Stimulated activated naive B cell treated with anti-CD40 and anti-IgM and Interleukin-4, amounts not matched to agents 10 μg/mL and 1 μg/mL and 100 μg/mL, for 72 hours (primary cell): ENCODE measurements around the gene CFAP58.

Source experiments
- ATAC-seq, 2 donors: fragments of 150-1000 bp; cut with Tn5 transposase; replicated peaks; 2 replicates each; pipeline ENCODE4 v1.10.0; 2021; ENCODE audit warnings: moderate library complexity in 1 of 2
- DNase-seq: peaks from one replicate; pipeline ENCODE4 v3.0.0; 2021
- H3K27ac Mint-ChIP-seq: one replicate; pipeline ENCODE4 v1.8.0; 2022; ENCODE audit warnings: mild to moderate bottlenecking, mixed read lengths
- H3K27me3 Mint-ChIP-seq, 2 donors: one replicate each; pipeline ENCODE4 v1.8.0; 2022; ENCODE audit warnings: mixed read lengths in 2 of 2
- H3K36me3 Mint-ChIP-seq, 2 donors: one replicate each; pipeline ENCODE4 v1.8.0; 2022; ENCODE audit warnings: mixed read lengths in 2 of 2, mild to moderate bottlenecking in 1 of 2
- H3K4me1 Mint-ChIP-seq, 2 donors: one replicate each; pipeline ENCODE4 v1.8.0; 2022; ENCODE audit warnings: mixed read lengths in 2 of 2, mild to moderate bottlenecking in 1 of 2
- H3K4me3 Mint-ChIP-seq, 2 donors: one replicate each; pipeline ENCODE4 v1.8.0; 2022; ENCODE audit warnings: mild to moderate bottlenecking in 2 of 2, mixed read lengths in 2 of 2, moderate library complexity in 1 of 2
- H3K9me3 Mint-ChIP-seq, 2 donors: one replicate each; pipeline ENCODE4 v1.8.0; 2022; ENCODE audit warnings: mixed read lengths in 2 of 2, mild to moderate bottlenecking in 1 of 2

Gene CFAP58

GRCh38 chr10:104393387-104393786 is 39.8 kb downstream of the CFAP58 start:
- Mint-ChIP-seq H3K4me1 (no peaks in the 10 kb centered on the region), H3K36me3 (no peaks in the 10 kb centered on the region), H3K27me3 (peaks cover 28 to 58% of the 10 kb centered on the region in 2 donors), H3K27ac (no peak overlapping the region), H3K4me3 (no peak overlapping the region), H3K9me3 (no peaks in the 10 kb centered on the region)
- ATAC-seq = no peak
- DNase-seq = no peak

DNA sequence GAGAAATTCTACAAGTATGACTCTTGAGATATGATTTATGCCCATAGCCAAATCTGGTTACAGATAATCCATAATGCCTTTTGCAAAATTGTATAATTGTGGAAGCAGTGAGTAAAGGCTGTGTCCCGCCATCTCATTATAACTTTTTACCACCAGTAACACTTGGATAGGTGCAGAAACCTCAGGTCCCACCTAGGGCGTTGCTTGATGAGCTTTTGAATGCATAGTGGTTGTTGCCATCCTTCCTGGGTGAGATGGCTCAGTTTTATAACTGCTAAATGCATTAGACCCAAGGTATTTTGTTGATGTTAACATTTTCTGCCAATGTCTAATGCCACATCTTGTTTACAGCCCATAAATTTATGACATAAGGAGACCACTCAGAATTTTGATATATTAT is 42.9 kb downstream of the CFAP58 start:
- H3K9me3 Mint-ChIP-seq = no peaks in the 10 kb centered on the region
- ATAC-seq (no peak), DNase-seq (no peak)
- peaks cover 31 to 58% of the 10 kb centered on the region in 2 donors for H3K27me3 Mint-ChIP-seq
- H3K36me3 Mint-ChIP-seq = no peaks in the 10 kb centered on the region
- no peak overlapping the region for H3K4me3 Mint-ChIP-seq
- H3K4me1 Mint-ChIP-seq = no peaks in the 10 kb centered on the region
- no peak overlapping the region for H3K27ac Mint-ChIP-seq

DNA sequence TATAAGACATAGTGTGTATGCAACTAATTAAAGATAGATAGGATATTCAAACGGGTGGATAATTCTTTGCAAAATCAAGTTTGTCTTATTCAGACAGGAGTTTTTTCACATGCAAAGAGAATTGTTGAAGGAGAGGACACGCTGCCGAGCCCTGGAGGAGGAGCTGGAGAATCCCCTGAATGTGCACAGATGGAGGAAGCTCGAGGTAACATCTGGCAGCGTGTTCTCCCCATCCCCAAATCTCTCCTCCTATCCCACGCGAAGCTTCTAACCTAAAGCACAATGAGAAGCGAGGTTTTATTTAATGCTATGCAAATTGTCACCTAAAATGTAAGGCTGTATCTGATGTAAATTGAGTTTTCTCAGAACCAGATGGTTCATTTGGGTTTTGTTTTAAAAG is 50.0 kb downstream of the CFAP58 start:
- no peaks in the 10 kb centered on the region for H3K9me3 Mint-ChIP-seq
- H3K4me1 Mint-ChIP-seq = no peaks in the 10 kb centered on the region
- H3K36me3 Mint-ChIP-seq = no peaks in the 10 kb centered on the region
- no peak for DNase-seq
- ATAC-seq = no peak
- H3K27ac Mint-ChIP-seq = no peak overlapping the region
- H3K27me3 Mint-ChIP-seq = peaks cover 25 to 37% of the 10 kb centered on the region in 2 donors
- no peak overlapping the region for H3K4me3 Mint-ChIP-seq

DNA sequence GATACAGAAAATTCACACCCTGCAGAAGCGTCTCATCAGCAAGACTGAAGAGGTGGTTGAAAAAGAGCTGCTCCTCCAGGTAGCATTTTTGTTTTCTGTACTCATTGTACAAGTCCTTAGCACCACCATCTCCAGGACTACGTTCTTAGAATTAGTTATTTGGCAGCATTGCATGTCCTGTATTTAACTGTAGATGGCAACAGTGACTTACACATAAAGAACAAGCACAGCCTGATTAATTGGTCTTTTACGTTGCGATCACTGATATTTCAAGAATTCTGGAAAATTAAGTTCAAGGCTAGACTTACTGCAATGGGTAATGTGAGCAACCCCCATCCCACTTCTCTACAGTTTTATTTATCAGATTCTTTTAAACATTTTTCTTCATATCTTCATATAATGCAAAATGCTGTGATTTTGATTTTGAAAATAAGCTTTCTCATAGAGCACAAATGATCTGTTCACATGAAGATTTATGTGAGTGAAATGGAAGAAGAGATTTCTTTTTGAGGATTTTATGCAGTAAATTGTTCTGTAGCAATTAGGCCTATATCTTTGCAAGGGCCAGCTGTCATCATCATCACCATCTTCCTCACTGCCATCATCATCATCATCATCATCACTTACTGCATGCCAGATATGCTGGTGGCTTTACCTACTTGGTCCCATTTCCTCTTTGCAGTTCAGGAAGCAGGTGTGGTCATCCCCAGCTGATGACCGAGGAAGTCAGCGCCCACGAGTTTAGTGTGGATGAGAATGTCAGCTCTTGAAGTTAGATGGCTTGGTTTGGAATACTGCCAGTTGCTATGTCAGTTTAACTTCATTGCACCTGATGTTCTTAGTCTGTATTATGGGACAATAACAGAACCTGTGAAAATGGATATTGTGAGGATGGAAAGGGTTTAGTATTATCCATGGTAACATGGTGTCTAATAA is 53.4 kb downstream of the CFAP58 start:
- no peaks in the 10 kb centered on the region for H3K9me3 Mint-ChIP-seq
- H3K27ac Mint-ChIP-seq = no peak overlapping the region
- H3K4me3 Mint-ChIP-seq = no peak overlapping the region
- DNase-seq = no peak
- no peaks in the 10 kb centered on the region for H3K4me1 Mint-ChIP-seq
- peaks cover 11 to 20% of the 10 kb centered on the region in 2 donors for H3K27me3 Mint-ChIP-seq
- peak in 1 of 2 donors; percentile 41 for ATAC-seq
- no peaks in the 10 kb centered on the region for H3K36me3 Mint-ChIP-seq

- H3K4me1 Mint-ChIP-seq = no peaks in the 10 kb centered on the region
- H3K27me3 Mint-ChIP-seq = peaks cover 0 to 7% of the 10 kb centered on the region in 2 donors
- H3K36me3 Mint-ChIP-seq = no peaks in the 10 kb centered on the region
- no peak overlapping the region for H3K27ac Mint-ChIP-seq
- ATAC-seq (no peak), DNase-seq (no peak)
- H3K9me3 Mint-ChIP-seq = no peaks in the 10 kb centered on the region
- H3K4me3 Mint-ChIP-seq = no peak overlapping the region
Observed at GRCh38 chr10:104413528-104413927, 59.9 kb downstream of the CFAP58 start.

DNA sequence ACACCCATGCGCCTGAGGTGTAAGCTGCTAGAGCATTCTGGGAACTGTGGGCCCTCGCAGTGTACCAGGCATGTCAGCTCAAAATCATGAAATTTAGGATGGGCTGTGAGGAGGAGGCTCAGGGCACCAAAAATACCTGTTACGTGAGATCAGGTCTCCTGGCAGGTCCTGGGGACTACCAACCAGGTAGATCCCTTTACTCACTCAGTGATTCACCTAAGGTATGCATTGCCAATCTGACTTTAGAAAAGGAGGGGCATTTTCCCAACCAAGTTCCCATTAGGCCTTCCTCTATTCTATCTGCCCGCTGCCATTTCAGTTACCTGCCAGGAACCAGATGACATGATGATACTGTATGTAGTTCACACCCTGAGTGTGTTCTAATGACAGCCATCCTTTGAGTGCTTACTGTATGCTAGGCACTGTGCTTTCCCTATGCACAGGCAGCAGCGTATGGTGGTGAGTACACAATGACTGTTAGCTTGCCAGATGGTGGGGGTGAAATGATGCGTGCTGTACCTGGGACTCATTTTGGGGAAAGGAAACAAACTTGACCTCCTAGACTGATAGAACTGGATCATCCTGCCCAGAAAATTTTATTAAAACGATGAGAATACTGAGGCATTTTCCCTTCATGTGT is 62.0 kb downstream of the CFAP58 start:
- peaks cover 0 to 7% of the 10 kb centered on the region in 2 donors for H3K27me3 Mint-ChIP-seq

GRCh38 chr10:104416851-104417250 is 63.2 kb downstream of the CFAP58 start:
- no peaks in the 10 kb centered on the region for H3K36me3 Mint-ChIP-seq
- H3K27me3 Mint-ChIP-seq = peaks cover 0 to 7% of the 10 kb centered on the region in 2 donors
- H3K4me1 Mint-ChIP-seq = no peaks in the 10 kb centered on the region
- no peaks in the 10 kb centered on the region for H3K9me3 Mint-ChIP-seq
- ATAC-seq (no peak), DNase-seq (no peak)
- H3K27ac Mint-ChIP-seq = no peak overlapping the region
- no peak overlapping the region for H3K4me3 Mint-ChIP-seq

More for the DNA sequence above, 62.0 kb downstream of the CFAP58 start:
- Mint-ChIP-seq H3K9me3 (no peaks in the 10 kb centered on the region), H3K4me1 (no peaks in the 10 kb centered on the region), H3K4me3 (no peak overlapping the region), H3K27ac (no peak overlapping the region), H3K36me3 (no peaks in the 10 kb centered on the region)
- ATAC-seq (no peak), DNase-seq (no peak)

- no peak overlapping the region for H3K4me3 Mint-ChIP-seq
- no peak for ATAC-seq
Observed at GRCh38 chr10:104417637-104418292, 64.1 kb downstream of the CFAP58 start.

GRCh38 chr10:104424719-104425118 is 71.1 kb downstream of the CFAP58 start:
- Mint-ChIP-seq H3K4me1 (no peaks in the 10 kb centered on the region), H3K27me3 (no peaks in the 10 kb centered on the region), H3K4me3 (no peak overlapping the region), H3K36me3 (no peaks in the 10 kb centered on the region), H3K9me3 (no peaks in the 10 kb centered on the region), H3K27ac (no peak overlapping the region)
- no peak for DNase-seq
- peak; percentile 29 to 57 for ATAC-seq

More at GRCh38 chr10:104417637-104418292, 64.1 kb downstream of the CFAP58 start:
- H3K27ac Mint-ChIP-seq = no peak overlapping the region
- no peaks in the 10 kb centered on the region for H3K9me3 Mint-ChIP-seq
- no peak for DNase-seq
- H3K4me1 Mint-ChIP-seq = no peaks in the 10 kb centered on the region
- H3K36me3 Mint-ChIP-seq = no peaks in the 10 kb centered on the region
- H3K27me3 Mint-ChIP-seq = peaks cover 0 to 7% of the 10 kb centered on the region in 2 donors

DNA sequence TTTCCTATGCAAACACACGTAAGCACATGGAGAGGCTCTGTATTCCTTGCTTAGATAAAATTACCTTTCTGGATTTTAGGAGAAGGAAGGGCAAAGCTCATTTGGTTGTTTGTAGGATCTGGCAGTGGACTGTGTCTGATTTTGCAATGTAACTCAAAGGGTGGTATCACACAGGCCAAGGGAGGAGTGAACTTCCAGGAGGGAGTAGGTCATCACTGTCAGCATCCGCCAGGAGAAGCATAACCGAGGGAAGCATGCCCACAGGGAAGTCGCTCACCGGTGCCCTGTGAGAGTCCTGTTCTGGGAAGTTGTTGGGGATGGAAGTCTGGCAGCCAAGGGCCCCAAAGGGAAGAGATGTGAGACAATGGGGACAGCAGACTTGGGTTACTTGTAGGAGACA is 74.4 kb downstream of the CFAP58 start:
- Mint-ChIP-seq H3K9me3 (no peaks in the 10 kb centered on the region), H3K4me1 (no peaks in the 10 kb centered on the region), H3K36me3 (no peaks in the 10 kb centered on the region), H3K27ac (no peak overlapping the region), H3K4me3 (no peak overlapping the region), H3K27me3 (peaks cover 0 to under 1% of the 10 kb centered on the region in 2 donors)
- ATAC-seq = no peak
- DNase-seq = no peak

GRCh38 chr10:104429846-104430245 is 76.2 kb downstream of the CFAP58 start:
- Mint-ChIP-seq H3K27ac (no peak overlapping the region), H3K36me3 (no peaks in the 10 kb centered on the region), H3K9me3 (no peaks in the 10 kb centered on the region), H3K27me3 (peaks cover 7 to 8% of the 10 kb centered on the region in 2 donors), H3K4me3 (no peak overlapping the region), H3K4me1 (no peaks in the 10 kb centered on the region)
- ATAC-seq = no peak
- DNase-seq = no peak

DNA sequence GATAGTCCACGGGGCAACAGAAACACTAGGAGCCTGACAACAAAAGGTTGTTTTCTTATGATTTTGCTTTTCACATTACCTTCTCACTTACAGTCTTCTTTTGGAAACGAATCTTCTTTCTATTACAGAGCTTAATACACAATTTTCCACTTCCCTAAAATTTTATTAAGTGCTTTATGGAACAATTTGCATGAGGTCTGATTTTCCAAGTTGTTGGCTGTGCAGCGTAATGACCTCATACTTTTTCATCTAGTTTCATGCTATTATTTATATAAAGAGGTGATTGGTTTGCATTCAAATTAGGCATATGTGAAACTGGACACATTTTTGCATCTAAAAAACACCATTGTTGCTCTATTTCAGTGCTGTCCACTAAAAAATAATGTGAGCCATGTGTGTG is 76.7 kb downstream of the CFAP58 start:
- ATAC-seq (no peak), DNase-seq (no peak)
- Mint-ChIP-seq H3K4me1 (no peaks in the 10 kb centered on the region), H3K27me3 (peaks cover 9% of the 10 kb centered on the region in 2 donors), H3K36me3 (no peaks in the 10 kb centered on the region), H3K27ac (no peak overlapping the region), H3K9me3 (no peaks in the 10 kb centered on the region), H3K4me3 (no peak overlapping the region)

- DNase-seq = no peak
- H3K27ac Mint-ChIP-seq = no peak overlapping the region
- no peaks in the 10 kb centered on the region for H3K4me1 Mint-ChIP-seq
- H3K36me3 Mint-ChIP-seq = no peaks in the 10 kb centered on the region
- no peak overlapping the region for H3K4me3 Mint-ChIP-seq
- no peak for ATAC-seq
- H3K27me3 Mint-ChIP-seq = peaks cover 13 to 16% of the 10 kb centered on the region in 2 donors
- no peaks in the 10 kb centered on the region for H3K9me3 Mint-ChIP-seq
Observed at GRCh38 chr10:104433669-104434068, 80.0 kb downstream of the CFAP58 start.

- ATAC-seq (no peak), DNase-seq (no peak)
- Mint-ChIP-seq H3K4me3 (no peak overlapping the region), H3K36me3 (no peaks in the 10 kb centered on the region), H3K27ac (peak overlapping the region; percentile 74), H3K4me1 (no peaks in the 10 kb centered on the region), H3K9me3 (no peaks in the 10 kb centered on the region), H3K27me3 (peaks cover 13 to 16% of the 10 kb centered on the region in 2 donors)
Observed at GRCh38 chr10:104434601-104435000, 81.0 kb downstream of the CFAP58 start.
